ENCODE results near the gene ZNF22. TPM values are rescaled to one million over a fixed set of nuclear protein-coding genes. Genes with fewer than 3 reads are reported as not detected.

The ZNF22 gene
- total RNA-seq, 1 donor from 2014 or later: 81.0 TPM

- no peak overlapping the region for H3K9ac ChIP-seq
- Mint-ChIP-seq H3K27me3 (ENCODE audit: insufficient read depth, low read depth) (peaks cover 5% of the 10 kb centered on the region), H3K4me3 (no peak overlapping the region), H3K9me3 (no peaks in the 10 kb centered on the region), H3K4me1 (peaks cover 46% of the 10 kb centered on the region), H3K36me3 (peaks cover 10% of the 10 kb centered on the region), H3K27ac (peak overlapping the region; percentile 50)
- no peak overlapping the region for H3K4me3 ChIP-seq
- H2AFZ ChIP-seq (replicated peaks): no peak overlapping the region
- H3K36me3 ChIP-seq: no peaks in the 10 kb centered on the region
- no peak for DNase-seq (ENCODE audit: low spot score)
- no peaks in the 10 kb centered on the region for H4K20me1 ChIP-seq (ENCODE audit: low read depth)
- H3K4me2 ChIP-seq: no peak overlapping the region
- peaks cover 18% of the 10 kb centered on the region for H3F3A ChIP-seq (ENCODE audit: low read depth)
- TF ChIP-seq EZH2 (IDR thresholded peaks at IDR 0.05) (no peak), CTCF (IDR thresholded peaks at IDR 0.05) (no peak), EZH2phosphoT487 (IDR thresholded peaks at IDR 0.05) (no peak)
- H3K27ac ChIP-seq: no peak overlapping the region
- H3K4me1 ChIP-seq: peaks cover 32% of the 10 kb centered on the region
- no peaks in the 10 kb centered on the region for H3K27me3 ChIP-seq
- no peaks in the 10 kb centered on the region for H3K9me3 ChIP-seq (ENCODE audit: low read depth)
- H3K79me2 ChIP-seq (ENCODE audit: low read depth): no peaks in the 10 kb centered on the region
Observed at GRCh38 chr10:44967616-44968015, 33.1 kb upstream of the ZNF22 start.

DNA sequence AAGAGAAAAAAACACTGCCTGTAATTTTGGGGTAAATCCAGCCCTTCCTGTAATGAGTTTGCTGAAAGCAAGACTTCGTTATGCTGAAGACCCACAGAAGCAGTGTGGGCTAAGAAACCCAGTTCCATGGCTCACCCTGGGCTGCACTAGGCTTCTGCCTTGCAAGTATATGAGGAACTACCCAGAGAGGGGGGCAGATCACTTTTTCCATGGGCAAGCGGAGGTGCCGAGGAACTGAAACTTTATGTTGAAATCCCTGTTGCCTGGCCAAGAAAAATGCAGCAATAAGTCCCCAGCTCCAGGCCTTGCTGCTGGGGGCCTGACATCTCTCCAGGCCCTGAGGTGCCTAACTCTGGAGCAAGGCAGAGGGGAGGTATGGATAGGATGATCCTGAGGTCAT lies 32.6 kb upstream of the ZNF22 start:
- H3K4me1 Mint-ChIP-seq: peaks cover 42% of the 10 kb centered on the region
- Histone ChIP-seq H4K20me1 (ENCODE audit: low read depth) (no peaks in the 10 kb centered on the region), H3K79me2 (ENCODE audit: low read depth) (no peaks in the 10 kb centered on the region), H3K4me3 (no peak overlapping the region), H2AFZ (replicated peaks) (no peak overlapping the region), H3K27ac (no peak overlapping the region), H3K4me1 (peaks cover 27% of the 10 kb centered on the region), H3K4me2 (no peak overlapping the region), H3K9ac (no peak overlapping the region), H3K36me3 (no peaks in the 10 kb centered on the region), H3K27me3 (no peaks in the 10 kb centered on the region), H3K9me3 (ENCODE audit: low read depth) (no peaks in the 10 kb centered on the region), H3F3A (ENCODE audit: low read depth) (peaks cover 18% of the 10 kb centered on the region)
- H3K9me3 Mint-ChIP-seq: no peaks in the 10 kb centered on the region
- H3K4me3 Mint-ChIP-seq: no peak overlapping the region
- TF ChIP-seq EZH2phosphoT487 (IDR thresholded peaks at IDR 0.05) (no peak), CTCF (IDR thresholded peaks at IDR 0.05) (no peak), EZH2 (IDR thresholded peaks at IDR 0.05) (no peak)
- H3K36me3 Mint-ChIP-seq: peaks cover 11% of the 10 kb centered on the region
- peaks cover 6% of the 10 kb centered on the region for H3K27me3 Mint-ChIP-seq (ENCODE audit: insufficient read depth, low read depth)
- no peak for DNase-seq (ENCODE audit: low spot score)
- H3K27ac Mint-ChIP-seq: no peak overlapping the region

DNA sequence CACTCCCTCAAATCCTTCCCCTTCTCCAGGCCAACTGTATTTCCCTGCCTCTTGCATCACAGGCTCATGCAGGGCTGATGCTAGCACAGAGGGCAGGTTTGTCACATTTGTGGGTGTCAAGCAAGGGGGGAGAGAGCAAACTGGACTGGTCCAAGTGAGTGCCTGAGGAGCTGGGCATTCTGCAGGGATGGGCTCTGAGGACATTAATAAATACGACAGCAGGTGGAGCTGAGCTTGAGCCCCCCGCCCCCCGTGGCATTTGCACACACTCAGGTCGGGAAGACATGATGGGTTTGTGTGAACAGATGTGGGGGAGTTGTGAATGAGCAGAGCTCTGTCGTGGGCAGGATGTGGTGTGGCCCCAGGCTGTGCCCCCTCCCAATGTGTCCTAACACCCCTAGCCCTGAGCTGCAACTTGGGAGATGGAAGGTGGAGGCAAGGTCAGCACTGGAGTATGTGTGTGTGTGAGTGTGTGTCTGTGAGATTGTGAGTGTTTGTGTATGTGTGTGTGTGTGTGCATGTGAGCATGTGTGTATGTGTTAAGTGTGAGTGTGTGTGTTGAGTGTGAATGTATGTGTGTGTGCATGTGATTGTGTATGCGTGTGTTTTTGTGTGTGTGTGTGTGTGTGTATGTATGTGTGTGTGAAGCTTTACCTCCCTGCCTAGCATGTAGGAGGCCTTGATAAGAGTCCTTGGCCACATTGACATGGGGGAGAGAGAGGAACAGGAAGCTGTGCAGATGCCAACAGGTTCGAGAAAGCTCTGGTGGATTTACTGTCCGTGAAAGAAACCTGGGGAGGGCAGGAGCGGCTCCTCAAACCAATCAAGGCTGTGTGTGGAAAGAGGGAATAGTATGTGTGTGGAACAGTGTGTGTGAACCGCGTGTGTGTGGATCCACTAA lies 32.0 kb upstream of the ZNF22 start:
- Mint-ChIP-seq H3K4me1 (peaks cover 41% of the 10 kb centered on the region), H3K4me3 (peak overlapping the region; percentile 0), H3K27me3 (ENCODE audit: insufficient read depth, low read depth) (peaks cover 7% of the 10 kb centered on the region), H3K27ac (peak overlapping the region; percentile 31), H3K9me3 (no peaks in the 10 kb centered on the region), H3K36me3 (peaks cover 11% of the 10 kb centered on the region)
- H3K27me3 ChIP-seq: peaks cover 3% of the 10 kb centered on the region
- H3K27ac ChIP-seq: no peak overlapping the region
- no peak for TF ChIP-seq EZH2phosphoT487 (IDR thresholded peaks at IDR 0.05)
- TF ChIP-seq CTCF (IDR thresholded peaks at IDR 0.05): no peak
- no peaks in the 10 kb centered on the region for H3K9me3 ChIP-seq (ENCODE audit: low read depth)
- H4K20me1 ChIP-seq (ENCODE audit: low read depth): no peaks in the 10 kb centered on the region
- H3K4me2 ChIP-seq: no peak overlapping the region
- DNase-seq (ENCODE audit: low spot score): no peak
- H3K9ac ChIP-seq: no peak overlapping the region
- no peak overlapping the region for H3K4me3 ChIP-seq
- H2AFZ ChIP-seq (replicated peaks): no peak overlapping the region
- peaks cover 21% of the 10 kb centered on the region for H3K4me1 ChIP-seq
- H3K79me2 ChIP-seq (ENCODE audit: low read depth): no peaks in the 10 kb centered on the region
- H3K36me3 ChIP-seq: no peaks in the 10 kb centered on the region
- H3F3A ChIP-seq (ENCODE audit: low read depth): peaks cover 12% of the 10 kb centered on the region
